ENCODE data around the gene CYP4F11. TPM values are rescaled to one million over a fixed set of nuclear protein-coding genes. Genes with fewer than 3 reads are reported as not detected.

The CYP4F11 gene
- total RNA-seq, 1 donor from 2014 or later = 0.38 TPM

- TF ChIP-seq, protein P1, sequence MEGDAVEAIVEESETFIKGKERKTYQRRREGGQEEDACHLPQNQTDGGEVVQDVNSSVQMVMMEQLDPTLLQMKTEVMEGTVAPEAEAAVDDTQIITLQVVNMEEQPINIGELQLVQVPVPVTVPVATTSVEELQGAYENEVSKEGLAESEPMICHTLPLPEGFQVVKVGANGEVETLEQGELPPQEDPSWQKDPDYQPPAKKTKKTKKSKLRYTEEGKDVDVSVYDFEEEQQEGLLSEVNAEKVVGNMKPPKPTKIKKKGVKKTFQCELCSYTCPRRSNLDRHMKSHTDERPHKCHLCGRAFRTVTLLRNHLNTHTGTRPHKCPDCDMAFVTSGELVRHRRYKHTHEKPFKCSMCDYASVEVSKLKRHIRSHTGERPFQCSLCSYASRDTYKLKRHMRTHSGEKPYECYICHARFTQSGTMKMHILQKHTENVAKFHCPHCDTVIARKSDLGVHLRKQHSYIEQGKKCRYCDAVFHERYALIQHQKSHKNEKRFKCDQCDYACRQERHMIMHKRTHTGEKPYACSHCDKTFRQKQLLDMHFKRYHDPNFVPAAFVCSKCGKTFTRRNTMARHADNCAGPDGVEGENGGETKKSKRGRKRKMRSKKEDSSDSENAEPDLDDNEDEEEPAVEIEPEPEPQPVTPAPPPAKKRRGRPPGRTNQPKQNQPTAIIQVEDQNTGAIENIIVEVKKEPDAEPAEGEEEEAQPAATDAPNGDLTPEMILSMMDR (IDR thresholded peaks at IDR 0.05; ENCODE audit: insufficient read depth, low read length, poor library complexity, severe bottlenecking) = no peak
- Histone ChIP-seq H3K27me3 (ENCODE audit: control insufficient read depth, insufficient read depth, low read length) (no peaks in the 10 kb centered on the region), H3K36me3 (ENCODE audit: control insufficient read depth, insufficient read depth, low read length) (no peaks in the 10 kb centered on the region), H3K4me3 (ENCODE audit: low read depth, low read length) (no peak overlapping the region)
- DNase-seq (ENCODE audit: low read depth) = no peak
These were observed 67.7 kb downstream of the CYP4F11 start for GRCh38 chr19:15866636-15867035.

DNA sequence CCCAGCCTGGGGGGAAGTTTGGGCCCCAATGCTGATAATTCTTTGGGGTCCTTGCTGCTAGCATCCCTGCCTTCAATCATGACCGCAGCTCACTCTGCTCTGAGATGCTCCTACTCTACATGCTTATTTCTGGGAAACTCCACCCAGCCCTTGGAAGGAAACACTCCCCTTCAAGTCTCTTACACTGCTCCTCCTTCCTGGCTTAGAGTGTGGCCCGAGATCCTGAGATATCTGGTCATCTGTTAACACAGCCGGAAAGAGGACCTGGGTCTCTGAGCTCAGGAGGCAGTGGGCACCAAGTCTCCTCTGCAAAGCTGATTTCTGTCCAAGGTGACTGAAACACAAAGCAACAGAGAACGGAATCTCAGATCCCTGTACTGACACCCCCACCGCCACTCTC lies 69.5 kb downstream of the CYP4F11 start:
- TF ChIP-seq, protein P1 (IDR thresholded peaks at IDR 0.05; ENCODE audit: insufficient read depth, low read length, poor library complexity, severe bottlenecking) = no peak

DNA sequence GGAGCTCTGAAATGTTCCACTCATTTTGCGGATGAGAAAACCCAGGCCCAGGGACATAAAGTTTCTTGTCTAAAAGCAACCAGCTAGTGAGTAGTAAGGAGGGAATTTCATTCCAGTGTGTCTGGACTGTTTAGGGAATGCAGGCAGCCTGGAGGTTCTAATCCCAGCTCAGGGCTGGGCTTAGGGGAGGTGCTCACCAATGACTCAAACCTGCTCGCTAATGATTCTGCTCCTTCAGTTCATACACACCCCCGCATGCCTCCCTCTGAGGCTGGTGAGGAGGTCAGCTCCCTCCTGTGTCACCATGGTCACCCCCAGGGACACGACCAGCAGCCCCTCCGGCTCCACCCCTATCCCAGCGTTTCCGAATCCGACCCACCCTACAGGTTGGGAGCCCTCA lies 71.1 kb downstream of the CYP4F11 start:
- H3K27me3 ChIP-seq (ENCODE audit: control insufficient read depth, insufficient read depth, low read length) = no peaks in the 10 kb centered on the region
- H3K4me3 ChIP-seq (ENCODE audit: low read depth, low read length) = peak overlapping the region; percentile 11
- TF ChIP-seq, protein P1 (IDR thresholded peaks at IDR 0.05; ENCODE audit: insufficient read depth, low read length, poor library complexity, severe bottlenecking) = no peak
- no peak for DNase-seq (ENCODE audit: low read depth)
- H3K36me3 ChIP-seq (ENCODE audit: control insufficient read depth, insufficient read depth, low read length) = no peaks in the 10 kb centered on the region

More for the DNA sequence above, 69.5 kb downstream of the CYP4F11 start:
- Histone ChIP-seq H3K27me3 (ENCODE audit: control insufficient read depth, insufficient read depth, low read length) (no peaks in the 10 kb centered on the region), H3K36me3 (ENCODE audit: control insufficient read depth, insufficient read depth, low read length) (no peaks in the 10 kb centered on the region), H3K4me3 (ENCODE audit: low read depth, low read length) (no peak overlapping the region)
- DNase-seq (ENCODE audit: low read depth) = no peak

DNA sequence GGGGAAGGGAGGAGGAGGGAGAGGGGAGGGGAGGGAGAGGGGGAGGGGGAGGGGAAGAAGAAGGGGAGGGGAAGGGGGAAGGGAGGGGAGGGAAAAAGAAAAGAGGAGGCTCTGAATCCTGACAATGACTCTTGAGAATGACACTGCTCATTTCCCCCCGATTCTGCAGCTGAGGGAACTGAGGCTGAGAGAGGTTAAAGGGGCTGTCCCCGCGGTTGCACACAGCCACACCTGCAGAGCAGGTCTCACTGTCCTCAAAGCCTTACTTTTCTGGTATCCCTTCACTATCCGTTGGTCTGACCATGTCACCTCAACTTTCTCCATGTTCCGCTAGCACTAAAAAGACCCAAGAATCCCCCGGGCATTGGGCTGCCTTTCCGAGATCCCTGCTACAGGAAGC lies 71.9 kb downstream of the CYP4F11 start:
- Histone ChIP-seq H3K36me3 (ENCODE audit: control insufficient read depth, insufficient read depth, low read length) (no peaks in the 10 kb centered on the region), H3K27me3 (ENCODE audit: control insufficient read depth, insufficient read depth, low read length) (no peaks in the 10 kb centered on the region), H3K4me3 (ENCODE audit: low read depth, low read length) (peak overlapping the region; percentile 11)
- TF ChIP-seq, protein P1 (IDR thresholded peaks at IDR 0.05; ENCODE audit: insufficient read depth, low read length, poor library complexity, severe bottlenecking) = no peak
- no peak for DNase-seq (ENCODE audit: low read depth)

Other genes starting within 250 kb of the CYP4F11 start
- gene OR10H2, start 206.5 kb downstream of the CYP4F11 start, total RNA-seq = not detected in 2 replicates
- gene OR10H3, start 196.5 kb downstream of the CYP4F11 start, total RNA-seq = not detected in 2 replicates
- not detected in 2 replicates for gene OR10H5, start 146.9 kb downstream of the CYP4F11 start, total RNA-seq
- gene OR10H1, start 118.9 kb downstream of the CYP4F11 start, total RNA-seq = not detected in 2 replicates
- not detected in 2 replicates for gene CYP4F2, start 36.5 kb downstream of the CYP4F11 start, total RNA-seq
- not detected in 2 replicates for gene OR10H4, start 14.5 kb upstream of the CYP4F11 start, total RNA-seq
- 730 and 873 TPM in 2 replicates for gene TPM4, start 142.0 kb upstream of the CYP4F11 start, total RNA-seq
- gene RAB8A, start 177.4 kb upstream of the CYP4F11 start, total RNA-seq = 43.3 and 52.9 TPM in 2 replicates
- gene HSH2D, start 209.2 kb upstream of the CYP4F11 start, total RNA-seq = 0.46 and 1.8 TPM in 2 replicates
- gene CIB3, start 239.0 kb upstream of the CYP4F11 start, total RNA-seq = not detected in 2 replicates